ENCODE data around the gene NTRK2.

NTRK2 gene

GRCh38 chr9:84669288-84670137 lies at the start of gene NTRK2:
TSS of gene NTRK2 (plus strand) at chr9:84669729. CDS start at chr9:84670749, 1,020 bp downstream.
- no peak for DNase-seq

- DNase-seq: no peak
Measured at GRCh38 chr9:84620338-84620737, 49.2 kb upstream of the NTRK2 start.

GRCh38 chr9:84621811-84622210 lies 47.7 kb upstream of the NTRK2 start:
- no peak for DNase-seq

DNA sequence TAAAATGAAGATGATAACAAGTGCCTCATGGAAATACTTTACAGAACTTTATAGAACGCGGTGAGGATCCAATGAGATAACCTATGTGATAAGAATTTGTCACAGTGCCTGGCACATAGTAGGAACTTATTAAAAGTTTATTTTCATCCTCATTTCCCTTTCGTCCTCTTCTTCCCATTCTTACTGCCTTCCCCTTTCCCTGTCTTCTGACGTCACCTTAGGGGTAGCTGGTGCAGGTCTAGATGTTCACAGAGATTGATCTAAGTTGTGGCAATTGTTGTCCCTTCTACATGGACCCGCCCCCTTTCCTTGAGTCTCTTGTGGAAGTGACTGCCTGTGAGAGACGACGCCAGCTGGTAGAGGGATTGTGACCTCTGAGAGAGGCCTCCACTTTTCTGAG lies 46.5 kb upstream of the NTRK2 start:
- no peak for DNase-seq

DNA sequence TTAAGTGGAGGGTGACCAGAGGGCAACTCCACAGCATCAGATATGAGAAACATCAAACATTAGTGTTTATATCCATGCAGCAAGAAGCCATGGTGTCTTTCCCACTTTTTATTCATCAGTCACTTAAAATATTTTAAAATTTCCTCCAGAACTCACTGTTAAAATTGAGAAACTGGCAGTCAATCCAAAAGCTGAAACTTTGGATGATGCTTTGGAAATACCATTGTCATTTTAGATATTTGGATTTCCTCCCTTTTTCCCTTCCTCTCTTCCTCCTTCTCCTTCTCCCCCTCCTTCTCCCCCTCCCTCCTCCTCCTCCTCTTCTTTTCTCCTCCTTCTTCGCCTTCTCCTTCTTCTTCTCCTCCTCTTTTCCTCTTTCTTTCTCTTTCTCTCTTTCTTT lies 33.1 kb upstream of the NTRK2 start:
- DNase-seq: no peak

- no peak for DNase-seq
Measured at GRCh38 chr9:84642553-84643141, 26.9 kb upstream of the NTRK2 start.

- no peak for DNase-seq
Measured at GRCh38 chr9:84647699-84648098, 21.8 kb upstream of the NTRK2 start.

- no peak for DNase-seq
Measured at GRCh38 chr9:84652496-84653120, 16.9 kb upstream of the NTRK2 start.

DNA sequence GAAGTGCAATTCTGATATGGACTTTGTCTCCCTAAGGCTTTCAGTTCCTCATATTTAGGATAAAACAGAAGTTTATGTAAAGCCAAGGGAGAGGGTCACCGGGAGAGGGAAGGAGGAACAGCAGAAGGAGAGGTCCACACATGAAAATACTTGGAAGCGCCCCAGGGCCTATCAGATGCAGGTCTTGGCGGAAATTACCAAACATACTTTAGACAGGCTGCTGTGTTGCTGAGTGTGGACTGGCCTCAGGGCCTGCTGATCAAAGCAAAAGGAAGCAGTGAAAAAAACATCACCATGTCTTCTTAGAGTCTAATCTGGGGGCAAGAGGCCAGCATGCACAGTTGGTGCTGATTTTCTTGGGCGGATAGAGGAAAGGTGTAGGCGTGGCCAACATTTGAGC lies 14.1 kb upstream of the NTRK2 start:
- DNase-seq: no peak

DNA sequence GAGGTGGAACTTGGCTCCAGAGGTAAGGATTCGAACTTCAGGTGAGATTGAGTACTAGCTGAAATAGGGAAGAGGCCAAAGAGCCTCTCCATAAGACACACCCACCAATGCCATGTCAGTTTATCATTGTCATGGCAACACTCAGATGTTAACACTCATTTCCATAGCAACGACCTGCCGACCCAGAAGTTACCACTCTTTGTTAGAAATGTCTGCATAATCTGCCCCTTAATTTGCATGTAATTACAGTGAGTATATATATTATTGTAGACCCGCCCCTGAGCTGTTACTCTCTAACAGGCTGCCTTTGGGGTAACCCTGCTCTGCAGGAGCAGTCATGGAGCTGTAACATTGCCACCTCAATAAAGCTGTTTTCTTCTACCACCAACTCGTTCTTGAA lies 10.2 kb upstream of the NTRK2 start:
- DNase-seq: no peak

GRCh38 chr9:84659773-84660172 lies 9.8 kb upstream of the NTRK2 start:
- no peak for DNase-seq

- no peak for DNase-seq
Measured at GRCh38 chr9:84667571-84668195, 1.8 kb upstream of the NTRK2 start.

- no peak for DNase-seq
Measured at GRCh38 chr9:84668196-84669012, 1.1 kb upstream of the NTRK2 start.

GRCh38 chr9:84669013-84669287 lies 579 bp upstream of the NTRK2 start:
- no peak for DNase-seq

- no peak for DNase-seq
Measured at GRCh38 chr9:84670138-84671041, 861 bp downstream of the NTRK2 start.

- DNase-seq: no peak
Measured at GRCh38 chr9:84671586-84672521, 2.3 kb downstream of the NTRK2 start.

DNA sequence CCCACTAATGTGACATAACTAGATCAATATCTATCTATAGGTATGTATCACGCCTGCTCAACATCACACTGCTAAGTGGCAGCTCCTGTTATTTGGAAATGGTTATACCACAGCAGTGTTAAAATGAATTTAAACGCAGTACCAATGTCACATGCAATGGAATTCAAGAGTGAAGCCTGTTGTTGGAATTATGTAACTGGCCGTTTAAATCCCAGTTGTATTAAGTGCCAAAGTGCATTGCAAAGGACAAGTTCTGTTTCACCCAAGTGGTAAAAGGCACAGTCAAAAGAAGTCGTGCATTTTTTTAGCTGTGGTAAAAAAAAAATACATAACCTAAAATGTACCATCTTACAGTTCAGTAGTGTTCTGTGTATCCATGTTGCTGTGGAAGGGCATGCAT lies 4.3 kb downstream of the NTRK2 start:
- no peak for DNase-seq

DNA sequence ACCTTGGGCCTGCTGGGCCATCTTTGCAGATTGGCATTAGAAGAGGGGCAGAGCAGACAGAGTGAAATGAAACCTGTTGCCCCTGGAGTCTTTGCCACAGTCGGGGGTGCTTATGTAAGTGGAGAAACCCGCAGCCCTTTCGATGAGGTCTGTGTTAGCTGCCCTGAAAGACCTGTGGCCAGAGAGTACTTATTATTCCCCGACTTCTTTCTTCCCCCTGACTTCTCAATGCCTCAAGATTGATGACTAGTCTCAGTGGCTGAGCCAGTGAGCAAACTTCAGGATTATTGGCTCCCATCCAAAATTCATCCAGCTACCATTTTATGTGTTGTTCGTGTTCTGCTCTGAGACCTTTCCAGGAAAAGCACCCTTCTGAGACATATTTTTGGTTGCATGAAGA lies 7.6 kb downstream of the NTRK2 start:
- DNase-seq: no peak

- no peak for DNase-seq
Measured at GRCh38 chr9:84679571-84679970, 10.0 kb downstream of the NTRK2 start.

GRCh38 chr9:84681516-84682285 lies 12.2 kb downstream of the NTRK2 start:
- DNase-seq: no peak

Data from activated CD8-positive, alpha-beta memory T cell treated with anti-CD3 and anti-CD28 coated beads, Interleukin-2, amount 50 U/mL, for 4 hours (primary cell).